HepG2 (cell line): ENCODE data around the gene ZBTB46. TPM values are rescaled to one million over a fixed set of nuclear protein-coding genes. Genes with fewer than 3 reads are reported as not detected.

Experiments
- ASH2L ChIP-seq: fragments of 300-600, 200-600 bp; sonication (generic); IDR thresholded peaks from 2 replicates; pipeline ENCODE4 v1.7.0; 2017; ENCODE audit warnings: low read depth, mild to moderate bottlenecking, moderate library complexity, mixed read lengths, low read length; ENCODE audit not compliant: insufficient read length
- GLI4 ChIP-seq: sonication (generic); formaldehyde crosslinking; IDR thresholded peaks from 2 replicates; pipeline ENCODE4 v1.5.1; 2020; ENCODE audit warnings: missing genetic modification reagents, mild to moderate bottlenecking, moderate library complexity, borderline replicate concordance
- JUNB ChIP-seq: sonication (generic); formaldehyde crosslinking; IDR thresholded peaks from 2 replicates; pipeline ENCODE4 v1.8.0; 2022; ENCODE audit warnings: missing genetic modification reagents, mild to moderate bottlenecking, borderline replicate concordance
- KAT8 ChIP-seq: IDR thresholded peaks from 2 replicates; pipeline ENCODE4 v1.6.1; 2016; ENCODE audit warnings: missing genetic modification reagents, missing compliant biosample characterization
- KDM5A ChIP-seq: fragments of 200-600 bp; sonication (generic); IDR thresholded peaks from 2 replicates; pipeline ENCODE4 v1.7.0; 2018; ENCODE audit warnings: antibody characterized with exemption, mild to moderate bottlenecking, low read length, borderline replicate concordance
- MAX ChIP-seq: IDR thresholded peaks from 2 replicates; pipeline ENCODE4 v1.6.1; 2012; ENCODE audit warnings: inconsistent platforms
- PCBP1 ChIP-seq: fragments of 200-400 bp; formaldehyde crosslinking; IDR thresholded peaks from 2 replicates; pipeline ENCODE4 v1.6.1; 2017; ENCODE audit warnings: mild to moderate bottlenecking, low read depth, low read length, borderline replicate concordance
- PTBP1 ChIP-seq: fragments of 200-400 bp; formaldehyde crosslinking; IDR thresholded peaks from 2 replicates; pipeline ENCODE4 v1.6.1; 2018; ENCODE audit warnings: low read length, low read depth; ENCODE audit not compliant: poor library complexity, severe bottlenecking
- REST ChIP-seq, 2 experiments: IDR thresholded peaks; 2 replicates each; pipeline ENCODE4 v1.6.1; 2011 to 2012; ENCODE audit warnings: low read length in 2 of 2, borderline replicate concordance in 1 of 2, low read depth in 1 of 2, mild to moderate bottlenecking in 1 of 2, moderate library complexity in 1 of 2
- SMAD3 ChIP-seq: sonication (generic); formaldehyde crosslinking; IDR thresholded peaks from 2 replicates; pipeline ENCODE4 v1.4.0; 2020; ENCODE audit warnings: missing genetic modification reagents
- TAF1 ChIP-seq: sonication (generic); formaldehyde crosslinking; IDR thresholded peaks from 2 replicates; pipeline ENCODE4 v1.4.0; 2020; ENCODE audit warnings: missing genetic modification reagents
- ZFP41 ChIP-seq: sonication (generic); formaldehyde crosslinking; IDR thresholded peaks from 2 replicates; pipeline ENCODE4 v1.4.0; 2020; ENCODE audit warnings: mild to moderate bottlenecking, missing genetic modification reagents, borderline replicate concordance
- ZNF251 ChIP-seq: sonication (generic); formaldehyde crosslinking; IDR thresholded peaks from 2 replicates; pipeline ENCODE4 v1.9.0; 2021; ENCODE audit warnings: mild to moderate bottlenecking, missing genetic modification reagents
- ZNF557 ChIP-seq: sonication (generic); formaldehyde crosslinking; IDR thresholded peaks from 2 replicates; pipeline ENCODE4 v1.4.0; 2020; ENCODE audit warnings: missing genetic modification reagents
- ZNF576 ChIP-seq: sonication (generic); formaldehyde crosslinking; IDR thresholded peaks from 2 replicates; pipeline ENCODE4 v1.4.0; 2020; ENCODE audit warnings: mild to moderate bottlenecking, missing genetic modification reagents
- ZNF766 ChIP-seq: sonication (generic); formaldehyde crosslinking; IDR thresholded peaks from 2 replicates; pipeline ENCODE4 v1.5.0; 2020; ENCODE audit warnings: missing genetic modification reagents, borderline replicate concordance
- ZNF772 ChIP-seq: sonication (generic); formaldehyde crosslinking; IDR thresholded peaks from 2 replicates; pipeline ENCODE4 v1.5.0; 2020; ENCODE audit warnings: mild to moderate bottlenecking, missing genetic modification reagents
- polyA plus RNA-seq, 8 experiments: library from polyadenylated mRNA; depleted of rRNA in 3 of 8; stranded (reverse) in 7 of 8; unstranded in 1 of 8; fragments of >200 nt; fragmentation: Illumina TruSeq in 4 of 8; extraction: Trizol in 4 of 8; gene quantifications; 2 replicates each; pipeline versions ENCODE4 v1.2.1 to v1.2.3, GENCODE V29; 2011 to 2016; ENCODE audit warnings: low read depth in 4 of 8, missing spikeins in 1 of 8, mixed read lengths in 1 of 8; ENCODE audit not compliant: insufficient read depth in 1 of 8
- total RNA-seq, 5 experiments: library from RNA; depleted of rRNA; stranded (reverse); fragments of >200 nt; fragmentation: Illumina TruSeq; extraction: Trizol; gene quantifications; 2 replicates each; pipeline ENCODE4 v1.2.3, GENCODE V29; 2016; ENCODE audit warnings: low read depth in 1 of 5
- TF ChIP-seq, protein P1 (sequence below): sonication (generic); formaldehyde crosslinking; IDR thresholded peaks from 2 replicates; pipeline ENCODE4 v1.8.1; 2022; ENCODE audit warnings: low read depth, mild to moderate bottlenecking, missing genetic modification reagents
- TF ChIP-seq, protein P2 (sequence below): sonication (generic); formaldehyde crosslinking; IDR thresholded peaks from 2 replicates; pipeline ENCODE4 v1.4.0; 2020; ENCODE audit warnings: missing genetic modification reagents, mild to moderate bottlenecking, borderline replicate concordance

The ZBTB46 gene
- total and polyA plus RNA-seq, 2 of the 13 experiments (the other 11 are each of a cell fraction or from before 2014, with no cell fraction given): 1.6 to 13.5 TPM

- TF ChIP-seq REST (IDR thresholded peaks at IDR 0.05; ENCODE audit: borderline replicate concordance in 1 of 2, low read depth in 1 of 2, low read length in 2 of 2): no peak
- peak; percentile 5 for TF ChIP-seq PTBP1
- peak; percentile 12; the same call in 1 of the 2 replicates for TF ChIP-seq PCBP1
- 0 out of 2 replicates have a peak, but pooled peaks have one; percentile 42 for TF ChIP-seq ZFP41 (CRISPR knock-in tag)
- no peak for TF ChIP-seq JUNB (CRISPR knock-in tag)
- no peak for TF ChIP-seq ZNF766 (CRISPR knock-in tag)
- TF ChIP-seq ASH2L: no peak
- TF ChIP-seq ZNF557 (CRISPR knock-in tag): no peak
- TF ChIP-seq, protein P1, sequence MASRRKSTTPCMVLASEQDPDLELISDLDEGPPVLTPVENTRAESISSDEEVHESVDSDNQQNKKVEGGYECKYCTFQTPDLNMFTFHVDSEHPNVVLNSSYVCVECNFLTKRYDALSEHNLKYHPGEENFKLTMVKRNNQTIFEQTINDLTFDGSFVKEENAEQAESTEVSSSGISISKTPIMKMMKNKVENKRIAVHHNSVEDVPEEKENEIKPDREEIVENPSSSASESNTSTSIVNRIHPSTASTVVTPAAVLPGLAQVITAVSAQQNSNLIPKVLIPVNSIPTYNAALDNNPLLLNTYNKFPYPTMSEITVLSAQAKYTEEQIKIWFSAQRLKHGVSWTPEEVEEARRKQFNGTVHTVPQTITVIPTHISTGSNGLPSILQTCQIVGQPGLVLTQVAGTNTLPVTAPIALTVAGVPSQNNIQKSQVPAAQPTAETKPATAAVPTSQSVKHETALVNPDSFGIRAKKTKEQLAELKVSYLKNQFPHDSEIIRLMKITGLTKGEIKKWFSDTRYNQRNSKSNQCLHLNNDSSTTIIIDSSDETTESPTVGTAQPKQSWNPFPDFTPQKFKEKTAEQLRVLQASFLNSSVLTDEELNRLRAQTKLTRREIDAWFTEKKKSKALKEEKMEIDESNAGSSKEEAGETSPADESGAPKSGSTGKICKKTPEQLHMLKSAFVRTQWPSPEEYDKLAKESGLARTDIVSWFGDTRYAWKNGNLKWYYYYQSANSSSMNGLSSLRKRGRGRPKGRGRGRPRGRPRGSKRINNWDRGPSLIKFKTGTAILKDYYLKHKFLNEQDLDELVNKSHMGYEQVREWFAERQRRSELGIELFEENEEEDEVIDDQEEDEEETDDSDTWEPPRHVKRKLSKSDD (CRISPR knock-in tag): no peak
- no peak for TF ChIP-seq SMAD3 (CRISPR knock-in tag)
- TF ChIP-seq TAF1: no peak; the same call in 1 of the 2 replicates
- TF ChIP-seq MAX: no peak
- TF ChIP-seq KDM5A: no peak
- TF ChIP-seq ZNF576: 0 out of 2 replicates have a peak, but pooled peaks have one; percentile 35
- no peak for TF ChIP-seq ZNF251 (CRISPR knock-in tag)
- 0 out of 2 replicates have a peak, but pooled peaks have one; percentile 25 for TF ChIP-seq ZNF772 (CRISPR knock-in tag)
- TF ChIP-seq, protein P2, sequence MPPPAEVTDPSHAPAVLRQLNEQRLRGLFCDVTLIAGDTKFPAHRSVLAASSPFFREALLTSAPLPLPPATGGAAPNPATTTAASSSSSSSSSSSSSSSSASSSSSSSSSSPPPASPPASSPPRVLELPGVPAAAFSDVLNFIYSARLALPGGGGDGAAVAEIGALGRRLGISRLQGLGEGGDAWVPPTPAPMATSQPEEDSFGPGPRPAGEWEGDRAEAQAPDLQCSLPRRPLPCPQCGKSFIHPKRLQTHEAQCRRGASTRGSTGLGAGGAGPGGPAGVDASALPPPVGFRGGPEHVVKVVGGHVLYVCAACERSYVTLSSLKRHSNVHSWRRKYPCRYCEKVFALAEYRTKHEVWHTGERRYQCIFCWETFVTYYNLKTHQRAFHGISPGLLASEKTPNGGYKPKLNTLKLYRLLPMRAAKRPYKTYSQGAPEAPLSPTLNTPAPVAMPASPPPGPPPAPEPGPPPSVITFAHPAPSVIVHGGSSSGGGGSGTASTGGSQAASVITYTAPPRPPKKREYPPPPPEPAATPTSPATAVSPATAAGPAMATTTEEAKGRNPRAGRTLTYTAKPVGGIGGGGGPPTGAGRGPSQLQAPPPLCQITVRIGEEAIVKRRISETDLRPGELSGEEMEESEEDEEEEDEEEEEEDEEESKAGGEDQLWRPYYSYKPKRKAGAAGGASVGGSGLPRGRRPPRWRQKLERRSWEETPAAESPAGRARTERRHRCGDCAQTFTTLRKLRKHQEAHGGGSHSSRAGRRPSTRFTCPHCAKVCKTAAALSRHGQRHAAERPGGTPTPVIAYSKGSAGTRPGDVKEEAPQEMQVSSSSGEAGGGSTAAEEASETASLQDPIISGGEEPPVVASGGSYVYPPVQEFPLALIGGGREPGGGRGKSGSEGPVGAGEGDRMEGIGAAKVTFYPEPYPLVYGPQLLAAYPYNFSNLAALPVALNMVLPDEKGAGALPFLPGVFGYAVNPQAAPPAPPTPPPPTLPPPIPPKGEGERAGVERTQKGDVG: 0 out of 2 replicates have a peak, but pooled peaks have one; percentile 6
- TF ChIP-seq KAT8: no peak; the same call in 1 of the 2 replicates
- no peak for TF ChIP-seq GLI4 (CRISPR knock-in tag)
These were observed 23.8 kb upstream of the ZBTB46 start (continued) for GRCh38 chr20:63854766-63855362.
